HTERT RPE-1 (cell line): Measurements from ENCODE around the gene TWNK.

Experiments used
- in situ Hi-C: fragments of 300-500 bp; cut with MboI; formaldehyde crosslinking; loops from 4 replicates; pipeline ENCODE4 v1.14.3; 2020; ENCODE audit warnings: low sequenced_read_pairs

TWNK gene

GRCh38 chr10:101010329-101010728 is 23.0 kb downstream of the TWNK start:
- in situ Hi-C loops = no loop called here

GRCh38 chr10:101011517-101012423 is 24.4 kb downstream of the TWNK start:
- in situ Hi-C loops = no loop called here

- in situ Hi-C loops = no loop called here
Observed at GRCh38 chr10:101012525-101013364, 25.4 kb downstream of the TWNK start.

- in situ Hi-C loops = no loop called here
Observed at GRCh38 chr10:101013365-101013825, 26.1 kb downstream of the TWNK start.

- in situ Hi-C loops = no loop called here
Observed at GRCh38 chr10:101014230-101014884, 27.0 kb downstream of the TWNK start.

GRCh38 chr10:101014966-101015581 is 27.7 kb downstream of the TWNK start:
- in situ Hi-C loops = no loop called here

- in situ Hi-C loops = no loop called here
Observed at GRCh38 chr10:101015582-101015973, 28.2 kb downstream of the TWNK start.

- in situ Hi-C loops = no loop called here
Observed at GRCh38 chr10:101016814-101017213, 29.5 kb downstream of the TWNK start.

GRCh38 chr10:101018118-101018599 is 30.8 kb downstream of the TWNK start:
- in situ Hi-C loops = no loop called here

GRCh38 chr10:101018600-101019439 is 31.5 kb downstream of the TWNK start:
- in situ Hi-C loops = no loop called here

GRCh38 chr10:101019440-101019703 is 32.0 kb downstream of the TWNK start:
- in situ Hi-C loops = no loop called here

- in situ Hi-C loops = no loop called here
Observed at GRCh38 chr10:101020427-101021075, 33.2 kb downstream of the TWNK start.

GRCh38 chr10:101021239-101021638 is 33.9 kb downstream of the TWNK start:
- in situ Hi-C loops = no loop called here

GRCh38 chr10:101021692-101022251 is 34.4 kb downstream of the TWNK start:
- in situ Hi-C loops = no loop called here

- in situ Hi-C loops = no loop called here
Observed at GRCh38 chr10:101022967-101023705, 35.8 kb downstream of the TWNK start.

GRCh38 chr10:101027106-101027720 is 39.9 kb downstream of the TWNK start:
- in situ Hi-C loops = no loop called here

GRCh38 chr10:101028446-101029337 is 41.3 kb downstream of the TWNK start:
- in situ Hi-C loops = no loop called here
